ENCODE measurements around the gene DONSON.

The DONSON gene

DNA sequence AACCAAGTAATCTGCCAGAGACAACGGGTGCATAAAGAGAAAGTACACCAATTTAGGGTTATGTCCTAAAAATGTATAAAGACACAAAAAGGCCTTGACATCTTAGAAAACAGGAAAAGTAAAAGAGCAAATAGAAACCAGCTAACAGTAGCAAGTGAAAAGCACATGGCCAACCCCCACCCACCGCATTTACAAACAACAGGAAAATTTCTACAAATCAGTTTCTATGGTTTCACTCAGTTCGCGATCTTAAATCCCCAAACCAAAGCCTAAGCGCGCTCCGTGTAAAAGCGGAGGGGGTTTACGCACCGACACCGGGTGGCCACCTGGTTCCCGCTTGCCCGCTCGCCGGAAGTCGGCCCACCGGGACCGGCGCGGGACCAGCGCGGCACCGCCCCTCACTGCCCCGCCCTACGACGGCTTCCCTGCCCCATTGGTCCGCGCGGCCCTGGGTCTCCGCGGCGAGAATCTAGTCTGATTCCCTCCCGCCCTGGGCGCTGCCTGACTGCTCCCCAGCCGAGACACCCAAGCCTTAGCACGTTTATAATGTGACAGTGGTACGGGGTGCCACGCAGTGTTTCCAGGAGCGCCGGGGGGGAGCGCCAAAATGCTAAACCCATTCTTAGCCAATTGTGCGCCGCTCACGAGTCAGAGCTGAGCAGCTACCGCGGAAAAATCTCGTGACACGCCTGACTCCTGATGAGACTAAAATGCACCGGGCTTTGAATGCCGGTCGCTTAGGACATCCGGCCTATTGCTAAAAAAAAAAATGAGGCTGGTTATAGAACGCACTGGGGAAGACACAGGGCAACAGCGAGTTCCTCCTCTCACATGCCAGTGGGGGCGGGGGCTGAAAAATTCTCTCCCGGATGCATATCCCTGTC, 46.5 kb downstream of the DONSON start, which contains the start of gene GART:
TSS of gene GART (minus strand) at position 362 of the 884 bp plus-strand sequence. CDS start 2,802 bp downstream, outside the sequence.
- peak; percentile 68 for DNase-seq (ENCODE audit: low read depth)

DNA sequence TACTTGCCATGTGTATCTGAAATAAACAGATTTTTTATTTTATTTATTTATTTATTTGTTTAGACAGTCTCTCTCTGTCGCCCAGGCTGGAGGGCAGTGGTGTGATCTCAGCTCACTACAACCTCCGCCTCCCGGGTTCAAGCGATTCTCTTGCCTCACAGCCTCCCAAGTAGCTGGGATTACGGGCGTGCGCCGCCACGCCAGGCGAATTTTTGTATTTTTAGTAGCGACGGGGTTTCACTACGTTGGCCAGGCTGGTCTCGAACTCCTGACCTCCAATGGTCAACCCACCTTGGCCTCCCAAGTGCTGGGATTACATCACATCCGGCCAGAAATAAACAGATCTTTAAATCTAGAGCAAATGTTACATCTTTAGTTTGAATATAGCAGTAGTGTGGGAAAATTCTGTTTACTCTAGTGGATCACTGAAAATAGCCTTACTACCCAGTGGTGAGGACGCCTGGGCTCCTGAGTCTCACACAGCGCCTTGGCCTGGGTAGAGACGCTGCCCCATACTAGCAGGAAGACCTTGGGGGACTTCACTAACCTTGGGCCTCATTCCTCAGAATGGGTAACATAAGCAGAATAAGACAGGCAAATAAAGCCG, 47.3 kb downstream of the DONSON start:
- no peak for DNase-seq (ENCODE audit: low read depth)

DNA sequence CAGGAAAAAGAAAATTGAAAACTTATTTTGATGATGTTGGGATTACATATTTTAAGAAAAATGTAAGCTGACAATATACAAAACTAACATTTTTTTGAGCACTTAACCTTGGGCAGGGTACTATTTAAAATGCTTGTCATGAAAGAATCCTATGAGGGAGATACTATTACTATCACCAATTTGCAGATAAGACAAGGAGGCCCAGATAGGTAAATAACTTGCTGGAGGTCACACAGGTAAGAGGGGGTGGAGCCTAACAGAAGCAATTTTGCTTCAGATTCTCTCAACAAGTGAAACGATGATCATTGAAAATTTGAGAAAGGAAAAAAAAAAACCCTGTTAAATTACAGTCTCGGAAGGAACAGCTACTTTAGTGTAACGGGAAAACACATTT, 47.8 kb downstream of the DONSON start:
- DNase-seq (ENCODE audit: low read depth) = no peak

DNA sequence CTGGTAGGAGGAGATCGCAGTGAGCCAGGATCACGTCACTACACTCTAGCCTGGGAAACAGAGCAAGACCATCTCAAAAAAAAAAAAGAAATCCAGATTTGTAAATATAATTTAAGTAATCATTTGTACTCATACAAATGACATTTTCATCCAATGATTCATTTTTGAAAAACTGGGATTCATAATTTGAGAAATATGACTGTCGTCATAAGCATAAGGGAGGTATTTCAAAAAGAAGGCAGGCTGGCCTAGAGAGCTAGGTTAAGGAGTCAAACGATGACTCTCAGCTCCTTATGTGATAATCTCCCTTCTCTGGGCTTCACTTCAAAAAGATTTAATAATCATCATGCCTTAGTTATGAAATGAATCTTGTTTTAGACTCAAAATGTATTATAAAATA, 48.9 kb downstream of the DONSON start:
- DNase-seq (ENCODE audit: low read depth) = no peak

DNA sequence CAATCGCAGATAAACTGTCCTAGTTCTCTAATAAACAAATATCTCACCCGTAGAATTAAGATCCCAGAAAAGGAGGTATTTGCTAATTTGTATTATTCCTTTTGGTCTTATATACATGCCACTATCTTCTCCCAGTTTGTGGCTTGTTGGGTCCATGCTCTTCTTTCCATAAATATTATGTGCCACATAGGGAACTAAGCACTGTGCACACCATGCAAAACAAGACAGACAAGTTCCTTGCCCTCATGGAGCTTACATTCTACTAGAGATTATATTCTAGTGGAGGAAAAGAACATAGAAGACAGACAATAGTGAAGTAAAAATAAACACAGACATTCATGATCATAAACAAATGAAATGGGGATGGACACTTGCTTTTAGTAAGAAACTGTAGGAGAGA, 51.3 kb downstream of the DONSON start:
- DNase-seq (ENCODE audit: low read depth) = no peak

DNA sequence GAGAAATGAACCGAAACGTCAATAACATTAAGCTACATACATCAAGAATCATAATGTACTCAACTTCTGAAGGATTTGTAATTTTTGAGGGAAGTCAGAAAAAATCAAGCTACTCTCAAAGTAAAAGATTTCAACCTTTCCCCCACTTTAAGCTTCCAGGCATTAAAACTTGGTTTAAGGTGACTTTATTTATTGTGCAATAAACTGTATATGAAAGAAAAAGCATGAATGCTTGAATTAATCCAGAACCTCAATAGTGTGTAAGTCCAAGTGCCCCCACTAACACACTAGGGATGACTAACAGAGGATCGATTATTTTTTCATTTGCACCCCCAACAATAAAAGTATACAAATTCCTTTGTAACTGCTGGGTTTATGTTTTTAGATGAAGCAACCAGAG, 57.5 kb downstream of the DONSON start:
- DNase-seq (ENCODE audit: low read depth) = no peak
